D721Med (cell line): ENCODE data around the gene MICAL3.

Experiments
- DNase-seq: peaks from one replicate; pipeline ENCODE4 v3.0.0; 2011; ENCODE audit warnings: low spot score; ENCODE audit not compliant: insufficient read length
- FAIRE-seq: peaks from 2 replicates; lab custom pipeline; 2011; peaks lifted over from hg19 to GRCh38; lab: Jason Lieb, UNC
- TF ChIP-seq, protein P1 (sequence below): IDR thresholded peaks from 2 replicates; pipeline ENCODE4 v1.5.1; 2012; ENCODE audit warnings: mild to moderate bottlenecking, control low read depth; ENCODE audit not compliant: insufficient read depth; ENCODE audit errors: missing control alignments

The MICAL3 gene

DNA sequence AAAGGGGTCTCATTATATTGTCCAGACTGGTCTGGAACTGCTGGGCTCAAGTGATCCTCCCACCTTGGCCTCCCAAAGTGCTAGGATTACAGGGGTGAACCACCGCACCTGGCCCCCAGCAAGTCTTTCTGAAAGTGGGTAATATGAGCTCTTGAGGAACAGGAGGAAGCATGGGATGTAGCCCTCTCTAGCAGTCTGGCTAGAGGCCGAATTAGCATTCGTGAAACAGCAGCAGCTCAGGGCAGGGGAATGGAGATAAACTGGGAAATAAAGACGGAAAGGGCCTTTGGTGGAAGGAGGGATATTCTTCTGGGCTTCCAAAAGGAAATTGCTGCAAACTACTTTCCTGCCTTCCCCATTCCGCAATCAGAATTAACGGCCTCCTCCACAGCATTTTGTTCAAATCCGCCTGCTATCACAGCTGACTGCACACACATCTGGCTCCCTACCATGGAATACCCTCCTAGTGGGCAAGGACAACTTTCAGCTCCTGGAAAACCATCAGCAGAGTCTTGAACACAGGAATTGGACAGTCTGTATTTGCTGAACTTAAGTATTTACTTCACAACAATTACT lies 44.3 kb downstream of the MICAL3 start:
- DNase-seq (no peak), FAIRE-seq (no peak)
- TF ChIP-seq, protein P1, sequence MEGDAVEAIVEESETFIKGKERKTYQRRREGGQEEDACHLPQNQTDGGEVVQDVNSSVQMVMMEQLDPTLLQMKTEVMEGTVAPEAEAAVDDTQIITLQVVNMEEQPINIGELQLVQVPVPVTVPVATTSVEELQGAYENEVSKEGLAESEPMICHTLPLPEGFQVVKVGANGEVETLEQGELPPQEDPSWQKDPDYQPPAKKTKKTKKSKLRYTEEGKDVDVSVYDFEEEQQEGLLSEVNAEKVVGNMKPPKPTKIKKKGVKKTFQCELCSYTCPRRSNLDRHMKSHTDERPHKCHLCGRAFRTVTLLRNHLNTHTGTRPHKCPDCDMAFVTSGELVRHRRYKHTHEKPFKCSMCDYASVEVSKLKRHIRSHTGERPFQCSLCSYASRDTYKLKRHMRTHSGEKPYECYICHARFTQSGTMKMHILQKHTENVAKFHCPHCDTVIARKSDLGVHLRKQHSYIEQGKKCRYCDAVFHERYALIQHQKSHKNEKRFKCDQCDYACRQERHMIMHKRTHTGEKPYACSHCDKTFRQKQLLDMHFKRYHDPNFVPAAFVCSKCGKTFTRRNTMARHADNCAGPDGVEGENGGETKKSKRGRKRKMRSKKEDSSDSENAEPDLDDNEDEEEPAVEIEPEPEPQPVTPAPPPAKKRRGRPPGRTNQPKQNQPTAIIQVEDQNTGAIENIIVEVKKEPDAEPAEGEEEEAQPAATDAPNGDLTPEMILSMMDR = no peak

DNA sequence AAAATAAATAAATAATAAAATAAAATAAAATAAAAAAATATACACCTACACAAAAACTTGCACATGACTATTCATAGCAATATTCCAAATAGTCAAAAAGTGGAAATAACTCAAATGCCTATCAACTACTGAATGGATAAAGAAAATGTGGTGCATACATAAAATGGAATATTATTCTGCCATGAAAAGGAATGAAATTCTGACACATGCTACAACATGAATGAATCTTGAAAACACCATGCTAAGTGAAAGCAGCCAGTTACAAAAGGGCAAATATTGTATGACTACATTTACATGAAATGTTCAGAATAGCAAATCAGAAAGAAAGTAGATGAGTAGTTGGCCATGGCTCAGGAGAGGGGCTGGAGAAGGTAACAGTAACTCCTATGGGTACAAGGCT lies 46.3 kb downstream of the MICAL3 start:
- DNase-seq (no peak), FAIRE-seq (no peak)
- TF ChIP-seq, protein P1 = no peak

DNA sequence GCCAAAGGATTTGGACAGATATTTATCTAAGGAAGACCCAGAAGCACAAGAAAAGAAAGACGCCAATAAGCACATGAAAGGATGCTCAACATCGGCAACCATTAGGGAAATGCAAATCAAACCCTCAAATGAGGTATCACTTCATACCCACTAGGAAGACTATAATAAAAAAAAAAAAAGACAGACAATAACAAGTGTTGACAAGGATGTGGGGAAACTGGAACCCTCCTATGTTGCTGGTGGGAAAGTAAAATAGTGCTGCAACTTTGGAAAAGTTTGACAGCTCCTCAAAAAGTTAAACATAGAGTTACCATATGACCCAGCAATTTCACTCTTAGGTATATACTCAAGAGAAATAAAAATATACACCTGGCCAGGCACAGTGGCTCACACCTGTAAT lies 47.0 kb downstream of the MICAL3 start:
- TF ChIP-seq, protein P1 = no peak
- FAIRE-seq = no peak

DNA sequence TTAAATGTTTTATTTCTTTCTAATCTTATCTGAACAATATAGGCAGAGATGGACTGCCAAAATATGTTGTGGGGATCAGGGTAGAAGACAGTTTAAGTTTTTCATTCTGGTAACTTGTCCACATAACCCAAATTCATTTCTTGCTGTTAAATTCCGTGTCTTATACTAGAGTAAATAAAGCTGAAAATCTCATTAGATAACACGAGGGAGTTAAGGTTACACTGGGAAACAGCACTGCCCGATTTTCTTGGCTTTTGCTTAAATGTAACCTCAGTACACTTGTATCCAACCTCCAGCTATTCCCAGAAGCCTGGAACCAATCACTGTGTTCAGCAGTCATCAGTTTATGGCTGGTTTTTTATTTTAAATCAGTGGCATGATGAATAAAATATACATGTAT lies 48.2 kb downstream of the MICAL3 start:
- TF ChIP-seq, protein P1 = no peak
- FAIRE-seq = no peak
- DNase-seq = no peak

More for the DNA sequence above, 47.0 kb downstream of the MICAL3 start:
- DNase-seq = no peak

DNA sequence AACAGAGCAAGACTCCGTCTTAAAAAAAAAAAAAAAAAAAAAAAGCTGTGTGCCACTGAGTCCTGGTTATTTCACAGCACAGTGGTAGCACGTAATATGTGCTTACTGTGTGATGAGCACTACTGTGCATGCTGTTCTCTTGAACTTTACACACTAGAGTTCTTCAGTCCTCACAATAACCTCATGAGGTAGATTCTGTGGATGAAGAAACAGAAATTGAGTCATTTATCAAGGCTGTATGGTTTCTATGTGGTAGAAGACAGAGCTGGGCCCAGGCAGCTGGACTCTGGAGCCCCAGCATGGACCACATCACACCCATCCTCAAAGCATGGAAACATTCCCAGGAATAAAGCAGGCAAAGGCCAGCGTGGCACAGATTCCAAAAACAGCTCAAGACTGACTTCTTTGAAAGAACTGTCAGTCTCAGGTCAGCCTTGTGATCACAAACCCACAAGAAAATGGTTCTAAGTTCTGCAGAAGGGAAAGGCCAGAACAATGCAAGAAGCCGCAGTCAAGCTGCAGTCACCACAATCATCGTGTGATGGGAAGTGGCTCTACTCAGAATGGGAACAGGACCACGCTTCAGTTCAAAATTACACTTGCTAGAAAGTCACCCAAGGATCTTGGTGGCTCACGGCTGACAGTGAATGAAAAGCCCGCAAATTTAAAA lies 49.5 kb downstream of the MICAL3 start:
- FAIRE-seq (no peak), DNase-seq (no peak)
- TF ChIP-seq, protein P1 = no peak

DNA sequence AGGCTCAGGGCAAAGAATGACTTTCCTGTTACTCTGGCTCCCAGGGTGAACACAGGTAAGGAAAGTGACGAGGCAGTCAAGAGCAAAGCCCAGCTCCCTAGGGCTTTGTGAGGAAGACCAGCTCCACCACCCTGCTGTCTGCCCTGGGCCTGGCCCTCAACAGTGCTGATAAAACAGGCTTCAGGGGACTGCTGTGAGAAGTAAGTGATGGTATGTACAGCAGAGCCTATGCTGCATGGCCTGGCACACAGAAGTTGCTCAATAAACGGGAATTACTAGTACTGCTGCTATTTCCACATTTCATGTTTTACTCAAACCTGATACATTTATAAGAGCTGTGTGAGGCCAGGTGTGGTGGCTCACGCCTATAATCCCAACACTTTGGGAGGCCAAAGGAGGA lies 50.3 kb downstream of the MICAL3 start:
- FAIRE-seq = no peak
- DNase-seq = no peak
- TF ChIP-seq, protein P1 = no peak

DNA sequence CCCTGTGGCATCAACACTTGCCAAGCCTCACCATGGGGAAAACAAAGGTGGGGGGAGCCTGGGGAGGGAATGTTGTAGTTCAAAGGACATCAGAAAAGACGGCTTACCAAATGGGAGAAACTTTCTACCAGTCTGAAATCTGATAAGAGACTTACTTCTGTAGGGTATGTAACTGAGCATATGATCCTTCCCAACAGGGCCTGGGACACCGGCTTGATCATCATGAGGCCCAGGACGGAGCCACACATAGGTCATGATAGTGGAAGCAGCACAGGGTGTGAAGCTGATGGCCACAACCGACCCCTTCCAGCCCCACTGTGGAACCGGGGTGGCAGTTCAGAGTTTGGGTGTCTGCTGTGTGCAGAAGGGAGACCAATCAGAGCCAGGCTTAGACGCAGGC lies 51.1 kb downstream of the MICAL3 start:
- TF ChIP-seq, protein P1 = no peak
- DNase-seq (no peak), FAIRE-seq (no peak)
